ENCODE results near the gene ZNF350. TPM values are rescaled to one million over a fixed set of nuclear protein-coding genes. Genes with fewer than 3 reads are reported as not detected.

The ZNF350 gene
- total and polyA plus RNA-seq, 8 donors: 7.8 to 25.8 (median 19.2) TPM

DNA sequence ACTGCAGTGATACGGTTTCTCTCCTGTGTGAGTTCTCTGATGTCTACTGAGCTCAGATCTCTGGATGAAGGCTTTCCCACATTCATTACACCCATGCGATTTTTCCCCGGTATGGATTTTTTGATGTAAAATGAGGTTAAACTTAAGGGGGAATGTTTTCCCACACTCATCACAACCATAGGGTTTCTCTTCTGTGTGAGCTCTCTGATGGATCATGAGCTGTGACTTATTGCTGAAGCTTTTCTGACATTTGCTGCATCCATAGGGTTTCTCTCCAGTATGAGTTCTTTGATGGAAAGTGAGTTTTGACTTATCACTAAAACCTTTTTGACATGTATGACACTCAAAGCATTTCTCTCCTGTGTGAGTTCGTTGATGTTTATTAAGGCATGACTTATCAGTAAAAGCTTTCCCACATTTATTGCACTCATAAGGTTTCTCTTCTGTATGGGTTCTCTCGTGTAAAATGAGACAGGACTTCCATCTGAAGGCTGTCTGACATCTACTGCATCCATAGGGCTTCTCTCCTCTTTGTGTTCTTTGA lies 71.2 kb downstream of the ZNF350 start:
- Histone ChIP-seq H3K4me1 (no peaks in the 10 kb centered on the region), H3K4me3 (no peak overlapping the region), H3K36me3 (no peaks in the 10 kb centered on the region), H3K9me3 (peaks cover 0 to 99% of the 10 kb centered on the region in 2 donors), H3K27me3 (no peaks in the 10 kb centered on the region), H3K27ac (no peak overlapping the region)
- intact Hi-C loops (cut with DNase I): no loop called here
- TF ChIP-seq, protein P1, sequence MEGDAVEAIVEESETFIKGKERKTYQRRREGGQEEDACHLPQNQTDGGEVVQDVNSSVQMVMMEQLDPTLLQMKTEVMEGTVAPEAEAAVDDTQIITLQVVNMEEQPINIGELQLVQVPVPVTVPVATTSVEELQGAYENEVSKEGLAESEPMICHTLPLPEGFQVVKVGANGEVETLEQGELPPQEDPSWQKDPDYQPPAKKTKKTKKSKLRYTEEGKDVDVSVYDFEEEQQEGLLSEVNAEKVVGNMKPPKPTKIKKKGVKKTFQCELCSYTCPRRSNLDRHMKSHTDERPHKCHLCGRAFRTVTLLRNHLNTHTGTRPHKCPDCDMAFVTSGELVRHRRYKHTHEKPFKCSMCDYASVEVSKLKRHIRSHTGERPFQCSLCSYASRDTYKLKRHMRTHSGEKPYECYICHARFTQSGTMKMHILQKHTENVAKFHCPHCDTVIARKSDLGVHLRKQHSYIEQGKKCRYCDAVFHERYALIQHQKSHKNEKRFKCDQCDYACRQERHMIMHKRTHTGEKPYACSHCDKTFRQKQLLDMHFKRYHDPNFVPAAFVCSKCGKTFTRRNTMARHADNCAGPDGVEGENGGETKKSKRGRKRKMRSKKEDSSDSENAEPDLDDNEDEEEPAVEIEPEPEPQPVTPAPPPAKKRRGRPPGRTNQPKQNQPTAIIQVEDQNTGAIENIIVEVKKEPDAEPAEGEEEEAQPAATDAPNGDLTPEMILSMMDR (IDR thresholded peaks at IDR 0.05): no peak
- ATAC-seq (no peak), DNase-seq (no peak)

Other genes with a start within 250 kb of the ZNF350 start
- 100 to 1,000 TPM in 1 of 2 donors, 10 to 100 TPM in 1; 20.0 to 193 TPM for gene FPR1, start 235.0 kb downstream of the ZNF350 start, total RNA-seq
- gene FPR1, start 235.0 kb downstream of the ZNF350 start, polyA plus RNA-seq (ENCODE audit: insufficient read length in 6 of 6): 1 to 10 TPM; 1.6 to 3.8 (median 2.2) TPM
- gene FPR2, start 225.7 kb downstream of the ZNF350 start, total RNA-seq: 10 to 100 TPM in 1 of 2 donors, 1 to 10 TPM in 1; 5.9 to 41.7 TPM
- under 1 TPM; 0.14 to 0.52 (median 0.26) TPM for gene FPR2, start 225.7 kb downstream of the ZNF350 start, polyA plus RNA-seq (ENCODE audit: insufficient read length in 6 of 6)
- 10 to 100 TPM; 28.6 to 75.0 TPM for gene FPR3, start 191.7 kb downstream of the ZNF350 start, total RNA-seq
- 1 to 10 TPM in 4 of 6 donors, under 1 TPM in 2; 0.79 to 1.5 (median 1.1) TPM for gene FPR3, start 191.7 kb downstream of the ZNF350 start, polyA plus RNA-seq (ENCODE audit: insufficient read length in 6 of 6)
- gene ZNF577, start 98.9 kb downstream of the ZNF350 start, total RNA-seq: 10 to 100 TPM in 1 of 2 donors, 1 to 10 TPM in 1; 8.5 to 11.8 TPM
- gene ZNF577, start 98.9 kb downstream of the ZNF350 start, polyA plus RNA-seq (ENCODE audit: insufficient read length in 6 of 6): 10 to 100 TPM; 42.5 to 50.9 (median 43.9) TPM
- gene ZNF649, start 81.8 kb downstream of the ZNF350 start, total RNA-seq: 10 to 100 TPM in 1 of 2 donors, 1 to 10 TPM in 1; 8.7 to 11.9 TPM
- 10 to 100 TPM; 24.0 to 29.6 (median 27.4) TPM for gene ZNF649, start 81.8 kb downstream of the ZNF350 start, polyA plus RNA-seq (ENCODE audit: insufficient read length in 6 of 6)
- 1 to 10 TPM; 7.0 to 7.7 TPM for gene ZNF613, start 59.4 kb downstream of the ZNF350 start, total RNA-seq
- gene ZNF613, start 59.4 kb downstream of the ZNF350 start, polyA plus RNA-seq (ENCODE audit: insufficient read length in 6 of 6): 10 to 100 TPM; 11.5 to 15.5 (median 13.9) TPM
- 1 to 10 TPM; 8.7 to 10.0 TPM for gene ZNF615, start 21.4 kb upstream of the ZNF350 start, total RNA-seq
- 10 to 100 TPM; 20.1 to 27.0 (median 22.4) TPM for gene ZNF615, start 21.4 kb upstream of the ZNF350 start, polyA plus RNA-seq (ENCODE audit: insufficient read length in 6 of 6)
- 1 to 10 TPM; 5.7 to 7.8 TPM for gene ZNF614, start 41.5 kb upstream of the ZNF350 start, total RNA-seq
- 10 to 100 TPM; 17.9 to 22.4 (median 19.7) TPM for gene ZNF614, start 41.5 kb upstream of the ZNF350 start, polyA plus RNA-seq (ENCODE audit: insufficient read length in 6 of 6)
- 10 to 100 TPM in 1 of 2 donors, 1 to 10 TPM in 1; 8.7 to 11.2 TPM for gene ZNF432, start 62.0 kb upstream of the ZNF350 start, total RNA-seq
- gene ZNF432, start 62.0 kb upstream of the ZNF350 start, polyA plus RNA-seq (ENCODE audit: insufficient read length in 6 of 6): 10 to 100 TPM; 22.1 to 27.9 (median 25.7) TPM
- 10 to 100 TPM; 21.0 to 22.2 TPM for gene ZNF841, start 108.9 kb upstream of the ZNF350 start, total RNA-seq
- gene ZNF841, start 108.9 kb upstream of the ZNF350 start, polyA plus RNA-seq (ENCODE audit: insufficient read length in 6 of 6): 10 to 100 TPM; 25.8 to 35.4 (median 33.5) TPM
- 10 to 100 TPM; 12.0 to 14.2 TPM for gene ZNF616, start 153.1 kb upstream of the ZNF350 start, total RNA-seq
- gene ZNF616, start 153.1 kb upstream of the ZNF350 start, polyA plus RNA-seq (ENCODE audit: insufficient read length in 6 of 6): 10 to 100 TPM; 19.8 to 26.0 (median 23.7) TPM
- 10 to 100 TPM; 13.1 to 17.4 TPM for gene ZNF836, start 184.8 kb upstream of the ZNF350 start, total RNA-seq
- 10 to 100 TPM; 19.8 to 25.1 (median 22.7) TPM for gene ZNF836, start 184.8 kb upstream of the ZNF350 start, polyA plus RNA-seq (ENCODE audit: insufficient read length in 6 of 6)
- gene PPP2R1A, start 203.2 kb upstream of the ZNF350 start, total RNA-seq: 100 to 1,000 TPM; 193 to 199 TPM
- gene PPP2R1A, start 203.2 kb upstream of the ZNF350 start, polyA plus RNA-seq (ENCODE audit: insufficient read length in 6 of 6): 100 to 1,000 TPM; 313 to 346 (median 333) TPM